Endothelial cell of umbilical vein (primary cell): Measurements from ENCODE around the gene TTLL5. TPM values are rescaled to one million over a fixed set of nuclear protein-coding genes. Genes with fewer than 3 reads are reported as not detected.

Experiments
- BruUV-seq: library from RNA; stranded (reverse); fragments of 400-500 nt; replicated peaks from 2 replicates; lab custom pipeline; 2021; lab: Mats Ljungman, UMichigan
- CTCF ChIA-PET: fragments of 300-600, 350-600 bp; sonication (Branson Sonifier 250); formaldehyde crosslinking; loops from one replicate; lab custom pipeline; 2021; ENCODE audit warnings: antibody characterized with exemption, inconsistent platforms; lab: Charles Lee
- POLR2A ChIA-PET: fragments of 300-600, 350-600 bp; sonication (Branson Sonifier 250); formaldehyde crosslinking; loops from one replicate; lab custom pipeline; 2021; ENCODE audit warnings: antibody characterized with exemption, inconsistent platforms; lab: Charles Lee
- DNase-seq: peaks from one replicate; pipeline ENCODE4 v3.0.0-alpha.2; 2011; ENCODE audit warnings: low read depth, low spot score
- FAIRE-seq: peaks from 2 replicates; lab custom pipeline; 2011; peaks lifted over from hg19 to GRCh38; lab: Jason Lieb, UNC
- H2AFZ ChIP-seq: 2 replicates; pipeline ENCODE4 v1.6.0; 2012; ENCODE audit warnings: low read depth, low read length, control low read depth, inconsistent platforms
- H3K27ac ChIP-seq: 2 replicates; pipeline ENCODE4 v1.5.1; 2011; ENCODE audit warnings: low read depth, mild to moderate bottlenecking, control low read depth, low read length, moderate library complexity; ENCODE audit not compliant: insufficient read depth
- H3K27me3 ChIP-seq, 2 experiments: 2 replicates each; pipeline versions ENCODE4 v1.6.0 to v1.6.1; 2011; ENCODE audit warnings: low read length in 2 of 2, mixed read lengths in 1 of 2; ENCODE audit not compliant: control insufficient read depth in 2 of 2, insufficient read depth in 2 of 2
- H3K36me3 ChIP-seq, 2 experiments: 2 replicates in 1 of 2; 3 replicates in 1 of 2; pipeline ENCODE4 v1.5.1; 2011; ENCODE audit warnings: low read length in 2 of 2, mild to moderate bottlenecking in 1 of 2, moderate library complexity in 1 of 2; ENCODE audit not compliant: control insufficient read depth in 2 of 2, insufficient read depth in 2 of 2; ENCODE audit errors: extremely low read depth in 1 of 2
- H3K4me1 ChIP-seq: 3 replicates; pipeline ENCODE4 v1.5.1; 2011; ENCODE audit warnings: mild to moderate bottlenecking, low read length; ENCODE audit not compliant: control insufficient read depth, insufficient read depth; ENCODE audit errors: extremely low read depth
- H3K4me2 ChIP-seq: 2 replicates; pipeline ENCODE4 v1.6.1; 2011; ENCODE audit warnings: low read length, control low read depth, mixed read lengths; ENCODE audit not compliant: insufficient read depth
- H3K4me3 ChIP-seq, 3 experiments: fragments of 200-600 bp in 1 of 3; sonication (generic), shearing (Covaris generic) in 1 of 3; replicated peaks in 1 of 3; 2 replicates each; pipeline ENCODE4 v1.5.1; 2011 to 2016; ENCODE audit warnings: control low read depth in 3 of 3, low read length in 3 of 3, mild to moderate bottlenecking in 2 of 3, inconsistent platforms in 1 of 3, low read depth in 1 of 3, moderate library complexity in 1 of 3; ENCODE audit not compliant: insufficient read depth in 1 of 3
- H3K79me2 ChIP-seq: 2 replicates; pipeline ENCODE4 v1.6.0; 2012; ENCODE audit warnings: low read length, inconsistent platforms; ENCODE audit not compliant: control insufficient read depth, insufficient read depth
- H3K9ac ChIP-seq: replicated peaks from 2 replicates; pipeline ENCODE3; 2011; ENCODE audit warnings: low read length, control low read depth; ENCODE audit not compliant: insufficient read depth; ENCODE audit errors: extremely low read depth
- H3K9me1 ChIP-seq: replicated peaks from 3 replicates; pipeline ENCODE4 v1.6.0; 2011; ENCODE audit warnings: mild to moderate bottlenecking, low read length; ENCODE audit not compliant: control insufficient read depth, insufficient read depth; ENCODE audit errors: extremely low read depth
- H3K9me3 ChIP-seq: replicated peaks from 2 replicates; pipeline ENCODE4 v1.5.1; 2012; ENCODE audit warnings: low read length, inconsistent platforms; ENCODE audit not compliant: control insufficient read depth, insufficient read depth
- H4K20me1 ChIP-seq: replicated peaks from 2 replicates; pipeline ENCODE3; 2011; ENCODE audit warnings: mild to moderate bottlenecking, low read length; ENCODE audit not compliant: control insufficient read depth, insufficient read depth; ENCODE audit errors: extremely low read depth
- FOS ChIP-seq: IDR thresholded peaks from 2 replicates; pipeline ENCODE4 v1.6.1; 2011; ENCODE audit warnings: mild to moderate bottlenecking, low read length, moderate library complexity, borderline replicate concordance; ENCODE audit not compliant: insufficient read depth
- POLR2A ChIP-seq: IDR thresholded peaks from 2 replicates; pipeline ENCODE4 v1.6.1; 2012; ENCODE audit warnings: low read depth, mild to moderate bottlenecking, control low read depth, low read length
- POLR2AphosphoS5 ChIP-seq: IDR thresholded peaks from 2 replicates; pipeline ENCODE4 v1.6.1; 2012; ENCODE audit warnings: low read depth, mild to moderate bottlenecking, control low read depth, low read length, moderate library complexity; ENCODE audit not compliant: insufficient read depth
- dilution Hi-C: fragments of 300-500 bp; cut with MboI; formaldehyde crosslinking; loops from one replicate; pipeline ENCODE4 v1.15.0; 2019; ENCODE audit warnings: low sequenced_read_pairs; ENCODE audit not compliant: extremely low pct_ligation_motif_present
- intact Hi-C: fragments of 100-400 bp; cut with micrococcal nuclease; formaldehyde crosslinking; loops from one replicate; pipeline ENCODE4 v1.10.0; 2022
- polyA plus RNA-seq, 4 experiments: library from polyadenylated mRNA; depleted of rRNA in 3 of 4; stranded (reverse) in 3 of 4; unstranded in 1 of 4; fragments of >200 nt; gene quantifications; 2 replicates each; pipeline versions ENCODE4 v1.2.1 to v1.2.3, GENCODE V29; 2011 to 2012; ENCODE audit warnings: missing spikeins in 1 of 4
- total RNA-seq: library from RNA; stranded (reverse); gene quantifications from 2 replicates; pipeline ENCODE4 v1.2.3, GENCODE V29; 2021
- TF ChIP-seq, protein P1 (sequence below): IDR thresholded peaks from 2 replicates; pipeline ENCODE4 v1.6.1; 2011; ENCODE audit not compliant: insufficient read depth, insufficient read length

The TTLL5 gene
- total and polyA plus RNA-seq, 2 donors (not counting 3 experiments of a cell fraction or from before 2014, with no cell fraction given), result 33.2 to 93.6 TPM

DNA sequence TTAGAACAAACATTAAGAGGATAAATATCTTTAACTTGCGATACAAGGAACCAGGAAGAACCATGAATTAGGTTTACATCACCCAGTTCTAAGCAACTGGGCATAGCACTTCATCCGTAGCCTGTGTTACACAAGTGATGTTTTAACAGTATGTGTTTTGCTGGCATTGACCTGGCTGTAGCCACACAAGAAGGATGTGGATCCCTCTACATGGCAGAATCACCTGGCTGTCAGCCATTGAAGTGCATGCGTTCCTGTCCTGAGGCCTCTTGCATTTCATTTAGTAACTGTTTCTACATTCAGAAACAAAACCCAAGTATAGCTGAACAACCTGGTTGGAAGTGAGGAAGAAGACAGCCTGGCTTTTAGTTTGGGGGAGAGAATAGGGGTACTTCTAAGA lies 248.6 kb downstream of the TTLL5 start:
- Histone ChIP-seq H2AFZ (no peak overlapping the region), H3K9me1 (no peaks in the 10 kb centered on the region), H3K4me3 (no peak overlapping the region), H3K9me3 (no peaks in the 10 kb centered on the region), H3K4me2 (no peak overlapping the region), H3K79me2 (no peaks in the 10 kb centered on the region), H3K9ac (no peak overlapping the region), H3K27ac (no peak overlapping the region), H3K27me3 (no peaks in the 10 kb centered on the region), H4K20me1 (no peaks in the 10 kb centered on the region), H3K36me3 (peaks cover 0 to 4% of the 10 kb centered on the region in 2 experiments), H3K4me1 (peaks cover 6% of the 10 kb centered on the region)
- no peak for DNase-seq
- BruUV-seq, result no TSS peak
- POLR2A ChIA-PET, result no interaction called here
- FAIRE-seq, result no peak
- intact Hi-C loops (loop anchor here (10.0 kb wide), 1 partner anchor 475 kb away; no protein-coding TSS in a partner anchor), dilution Hi-C loops (no loop called here)
- CTCF ChIA-PET, result interaction anchor here (1.1 to 5.0 kb wide), 2 partner anchors 70 to 201 kb away, joined by 3 to 282 read pairs; partner anchors contain the start of gene TGFB3
- no peak for TF ChIP-seq FOS
- TF ChIP-seq POLR2A, result no peak
- no peak for TF ChIP-seq POLR2AphosphoS5
- TF ChIP-seq, protein P1, sequence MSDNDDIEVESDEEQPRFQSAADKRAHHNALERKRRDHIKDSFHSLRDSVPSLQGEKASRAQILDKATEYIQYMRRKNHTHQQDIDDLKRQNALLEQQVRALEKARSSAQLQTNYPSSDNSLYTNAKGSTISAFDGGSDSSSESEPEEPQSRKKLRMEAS, result no peak

DNA sequence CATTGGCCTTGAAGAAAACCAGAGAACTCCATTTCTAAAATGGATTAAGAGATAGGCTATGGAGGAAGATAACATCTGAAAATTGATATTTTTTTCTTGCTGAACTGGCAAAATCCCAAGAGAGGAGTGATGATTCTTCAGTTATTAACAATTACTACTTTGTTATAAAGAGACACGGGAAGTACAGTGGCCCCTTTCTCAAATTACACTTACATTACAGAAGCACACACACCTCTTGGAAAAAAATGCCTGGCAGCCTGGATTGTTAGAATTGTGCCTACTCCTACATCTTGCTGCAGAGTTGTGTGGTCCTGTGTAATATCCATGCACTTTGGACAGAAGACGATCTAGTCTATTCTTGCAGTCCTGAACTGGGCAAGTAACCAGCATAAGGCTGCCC lies 249.0 kb downstream of the TTLL5 start:
- no peak overlapping the region for H3K9ac ChIP-seq
- H3K4me3 ChIP-seq, result no peak overlapping the region
- ChIA-PET POLR2A (no interaction called here), CTCF (no interaction called here)
- no peaks in the 10 kb centered on the region for H3K79me2 ChIP-seq
- H2AFZ ChIP-seq, result no peak overlapping the region
- dilution Hi-C loops (no loop called here), intact Hi-C loops (no loop called here)
- H3K27me3 ChIP-seq, result no peaks in the 10 kb centered on the region
- TF ChIP-seq POLR2A, result no peak
- no peaks in the 10 kb centered on the region for H3K9me3 ChIP-seq
- H4K20me1 ChIP-seq, result no peaks in the 10 kb centered on the region
- H3K27ac ChIP-seq, result no peak overlapping the region
- peaks cover 0 to 4% of the 10 kb centered on the region in 2 experiments for H3K36me3 ChIP-seq
- H3K9me1 ChIP-seq, result no peaks in the 10 kb centered on the region
- peaks cover 6% of the 10 kb centered on the region for H3K4me1 ChIP-seq
- no peak overlapping the region for H3K4me2 ChIP-seq
- BruUV-seq, result no TSS peak
- FAIRE-seq (no peak), DNase-seq (no peak)
